HG02885 (cell line): Measurements from ENCODE around the gene LCN9.

ENCODE experiments used
- ATAC-seq: cut with Tn5 transposase; IDR thresholded peaks from one replicate; pipeline ENCODE4 v1.9.1; 2021; ENCODE audit warnings: mild to moderate bottlenecking; ENCODE audit not compliant: unreplicated experiment, poor library complexity

Gene LCN9

DNA sequence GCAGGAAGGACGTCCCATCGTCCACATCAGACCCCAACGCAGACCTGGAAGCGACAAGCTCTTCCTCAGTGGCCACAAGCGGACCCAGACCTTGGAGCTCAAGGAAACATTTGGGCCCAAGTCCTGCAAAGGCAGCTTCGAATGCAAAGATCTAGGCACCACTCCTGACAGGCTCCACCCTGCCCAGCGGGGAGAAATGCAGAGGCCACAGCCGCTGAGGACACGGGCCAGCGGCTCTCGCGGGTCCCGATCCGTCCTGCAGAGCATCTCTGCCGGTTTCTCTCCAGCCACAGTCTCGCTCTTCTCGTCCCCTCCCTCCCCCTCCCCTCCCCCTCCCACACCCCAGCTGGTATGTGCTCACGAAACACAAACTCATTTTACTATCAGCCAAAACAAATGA lies 31.3 kb downstream of the LCN9 start:
- ATAC-seq, result no peak

DNA sequence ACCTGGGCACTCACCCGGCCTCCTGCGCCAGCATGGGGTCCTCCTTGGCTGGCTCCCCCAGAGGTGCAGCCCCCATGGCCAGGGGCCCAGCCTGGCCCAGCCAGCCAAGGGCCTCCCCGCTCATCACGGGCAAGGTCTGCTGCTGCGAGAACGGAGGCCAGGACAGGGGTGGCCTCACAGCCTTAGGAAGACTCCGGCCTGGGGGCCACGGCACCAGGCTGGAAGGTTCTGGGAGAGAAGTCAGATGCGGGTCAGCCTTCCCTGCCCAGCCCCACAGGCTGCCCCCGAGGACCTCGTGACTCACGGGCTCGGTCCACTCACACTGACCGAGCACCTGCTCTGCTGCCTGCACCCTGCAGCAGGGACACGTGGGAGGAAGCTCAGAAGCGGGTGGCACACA lies 31.9 kb downstream of the LCN9 start:
- ATAC-seq, result no peak

DNA sequence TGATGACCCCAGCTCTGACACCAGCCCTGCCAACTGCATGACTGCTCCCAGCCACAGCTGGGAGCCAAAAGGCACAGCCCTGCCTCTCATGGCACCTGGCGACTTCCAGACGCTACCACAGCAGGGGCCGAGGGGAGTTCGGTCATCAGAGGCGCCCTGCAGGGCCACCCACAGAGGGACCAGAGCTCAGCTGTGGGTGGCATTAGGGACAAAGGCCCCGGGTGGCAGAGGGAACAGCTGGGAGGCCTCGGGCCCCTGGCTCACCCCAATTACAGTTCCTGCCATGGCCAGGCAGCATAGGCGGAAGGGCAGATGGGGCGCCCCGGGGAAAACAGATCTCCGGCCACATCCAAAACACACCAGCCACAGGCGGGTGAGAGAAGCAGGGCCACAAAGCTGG lies 32.5 kb downstream of the LCN9 start:
- no peak for ATAC-seq

DNA sequence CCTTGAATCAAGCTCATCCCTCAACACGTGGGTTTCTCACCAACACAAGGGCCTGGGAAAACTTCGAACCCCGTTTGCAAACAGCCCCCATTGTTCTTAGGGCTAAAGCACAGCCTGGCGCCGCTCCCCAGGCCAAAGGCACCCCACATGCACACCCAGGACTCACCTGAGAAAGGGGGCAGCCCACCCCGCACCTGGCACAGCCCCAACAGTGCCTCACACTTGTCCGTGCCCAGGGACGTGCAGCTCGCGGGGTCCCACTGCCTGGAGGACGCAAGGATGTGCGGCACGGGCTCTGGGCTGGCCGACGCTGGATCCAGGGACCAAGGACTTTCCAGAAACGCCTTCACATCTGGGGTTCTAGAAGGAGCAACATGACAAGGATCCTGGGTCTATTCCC lies 33.3 kb downstream of the LCN9 start:
- no peak for ATAC-seq

DNA sequence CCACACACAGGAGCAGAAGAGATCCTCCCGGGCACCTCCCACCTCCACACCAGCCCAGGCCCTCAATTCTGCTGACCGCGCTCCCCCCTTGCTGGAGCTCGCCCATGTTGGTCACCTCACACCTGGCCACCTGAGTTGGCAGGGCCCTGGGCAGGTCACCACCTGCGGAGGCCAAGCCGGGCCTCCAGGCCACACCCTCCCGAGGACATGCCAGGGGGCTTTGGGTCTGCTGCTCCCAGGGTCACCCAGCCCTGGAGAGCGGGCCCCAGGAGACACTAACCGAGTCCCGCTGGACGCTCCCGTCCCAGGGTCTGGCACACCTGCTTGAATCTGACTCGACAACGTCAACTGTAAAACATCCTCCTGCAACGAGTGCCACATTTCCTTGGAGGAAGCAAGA lies 34.1 kb downstream of the LCN9 start:
- no peak for ATAC-seq

DNA sequence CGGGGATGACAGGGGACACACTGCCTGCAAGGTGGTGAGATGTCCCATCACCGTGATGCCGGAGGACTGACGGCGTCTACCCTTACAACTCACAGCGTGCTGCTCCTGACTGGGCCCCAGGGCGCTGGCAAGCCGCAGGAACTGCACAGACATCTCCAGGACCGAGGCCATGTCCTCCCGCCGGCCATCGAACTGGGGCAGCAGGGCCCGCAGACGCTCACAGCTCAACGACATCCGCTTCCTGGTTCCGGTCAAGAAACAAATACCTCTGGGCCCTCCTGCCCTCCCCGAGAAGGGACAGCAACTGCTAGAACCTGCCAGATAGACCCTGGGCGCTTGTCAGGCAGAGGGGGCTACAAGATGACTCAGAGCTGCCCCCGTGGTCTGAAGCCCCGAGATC lies 35.1 kb downstream of the LCN9 start:
- no peak for ATAC-seq

DNA sequence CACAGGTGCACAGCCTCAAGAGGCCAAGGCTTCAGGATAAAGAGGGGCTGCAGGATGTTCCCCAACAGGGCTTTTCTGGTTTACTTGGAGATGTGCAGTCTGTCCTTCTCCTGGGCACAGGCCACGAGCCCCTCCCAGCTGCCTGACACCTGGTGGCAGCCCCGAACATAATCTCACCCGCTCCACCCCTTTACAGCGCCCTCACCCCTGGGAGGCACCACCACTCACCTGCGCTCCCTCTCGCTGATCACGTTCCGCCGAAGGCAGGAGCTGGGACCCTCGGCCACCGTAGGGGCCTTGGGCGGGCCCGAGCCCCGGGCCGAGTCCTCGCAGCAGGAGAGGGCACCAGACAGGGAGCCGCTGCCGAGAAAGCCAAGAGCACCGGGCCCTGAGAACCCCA lies 35.7 kb downstream of the LCN9 start:
- no peak for ATAC-seq

DNA sequence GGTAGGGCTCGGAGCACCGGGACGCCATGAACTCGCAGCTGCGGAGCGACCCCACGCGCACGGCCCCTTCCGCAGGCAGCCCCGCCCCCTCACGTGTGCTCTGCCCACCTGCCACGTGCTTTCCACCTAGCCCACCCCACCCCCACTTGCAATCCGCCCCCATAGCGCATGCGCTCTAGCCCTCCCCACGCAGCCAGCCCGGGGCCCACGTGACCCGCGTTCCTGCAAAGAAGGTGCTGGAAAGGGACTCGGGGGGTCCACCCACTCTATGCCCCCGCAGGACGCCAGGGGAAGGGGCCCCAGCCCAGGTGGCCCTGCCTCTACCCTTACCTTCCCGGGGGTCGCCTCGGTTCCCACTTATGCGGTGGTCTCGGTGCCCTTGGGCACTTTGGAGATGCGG lies 36.3 kb downstream of the LCN9 start, which contains the start of gene SOHLH1:
TSS of gene SOHLH1 (minus strand) at position 42 of the 400 bp plus-strand sequence. CDS start at position 28, 14 bp downstream.
- no peak for ATAC-seq

DNA sequence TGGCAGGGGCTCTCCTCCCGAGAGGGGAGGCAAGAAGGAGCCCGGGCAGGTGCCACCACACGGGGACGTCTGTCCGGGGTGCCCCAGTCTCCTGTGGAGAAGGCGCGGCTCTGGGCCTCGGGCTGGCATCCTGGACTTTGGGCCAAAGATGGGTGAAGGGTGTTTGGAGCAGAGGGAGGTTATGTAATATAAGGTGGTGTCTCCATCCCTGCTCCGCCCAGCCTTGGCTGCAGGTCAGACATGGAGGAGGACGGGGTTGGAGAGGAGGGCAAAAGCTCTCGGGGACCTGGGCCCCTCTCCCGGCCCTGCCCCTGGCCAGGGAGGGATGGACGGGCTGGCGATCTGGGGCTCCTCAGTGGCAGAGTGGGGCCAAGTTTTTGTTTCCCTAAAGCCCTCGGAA lies 37.4 kb downstream of the LCN9 start:
- ATAC-seq, result no peak

DNA sequence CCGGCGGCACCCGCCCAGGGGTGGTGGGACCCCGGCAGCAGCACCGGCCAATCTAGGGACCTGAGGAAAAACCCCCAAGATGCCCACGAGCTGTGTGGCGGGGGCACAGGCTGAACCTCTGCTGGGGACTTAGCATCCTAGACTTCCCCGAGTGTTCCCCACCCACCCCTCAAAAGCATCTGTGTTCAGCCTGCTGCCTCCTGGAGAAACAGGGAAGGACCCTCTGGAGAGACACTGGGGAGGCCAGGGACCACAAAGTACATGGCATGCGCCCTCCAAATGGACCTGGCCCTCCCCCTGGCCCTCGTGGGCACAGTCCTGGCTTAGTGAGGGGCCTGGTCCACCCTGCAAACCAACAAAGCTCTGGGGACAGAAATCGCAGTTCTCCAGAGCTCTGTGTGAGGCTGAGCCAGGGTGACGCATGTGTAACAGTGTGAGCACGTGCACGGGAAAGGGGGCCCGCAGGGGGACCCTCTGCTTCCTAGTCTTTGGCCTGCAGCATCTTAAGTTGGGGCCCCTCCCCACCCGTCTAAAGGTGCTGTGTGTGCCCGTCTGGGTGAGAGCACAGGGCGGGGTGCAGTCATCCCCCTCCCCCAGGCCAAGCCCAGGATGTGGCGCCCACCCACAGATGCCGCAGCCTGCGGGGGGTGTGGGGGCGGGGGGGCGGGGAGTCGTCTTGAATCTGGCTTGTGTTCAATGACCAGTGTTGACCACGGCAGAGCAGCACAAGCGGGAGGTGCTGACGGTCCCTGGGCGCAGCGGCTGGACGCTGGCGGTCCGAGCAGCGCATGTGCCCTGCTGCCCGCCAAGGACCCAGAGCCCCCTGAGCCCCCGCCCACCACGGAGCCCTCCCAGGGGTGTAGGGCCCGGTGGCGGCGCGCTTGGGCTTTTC lies 38.2 kb downstream of the LCN9 start:
- ATAC-seq, result no peak

DNA sequence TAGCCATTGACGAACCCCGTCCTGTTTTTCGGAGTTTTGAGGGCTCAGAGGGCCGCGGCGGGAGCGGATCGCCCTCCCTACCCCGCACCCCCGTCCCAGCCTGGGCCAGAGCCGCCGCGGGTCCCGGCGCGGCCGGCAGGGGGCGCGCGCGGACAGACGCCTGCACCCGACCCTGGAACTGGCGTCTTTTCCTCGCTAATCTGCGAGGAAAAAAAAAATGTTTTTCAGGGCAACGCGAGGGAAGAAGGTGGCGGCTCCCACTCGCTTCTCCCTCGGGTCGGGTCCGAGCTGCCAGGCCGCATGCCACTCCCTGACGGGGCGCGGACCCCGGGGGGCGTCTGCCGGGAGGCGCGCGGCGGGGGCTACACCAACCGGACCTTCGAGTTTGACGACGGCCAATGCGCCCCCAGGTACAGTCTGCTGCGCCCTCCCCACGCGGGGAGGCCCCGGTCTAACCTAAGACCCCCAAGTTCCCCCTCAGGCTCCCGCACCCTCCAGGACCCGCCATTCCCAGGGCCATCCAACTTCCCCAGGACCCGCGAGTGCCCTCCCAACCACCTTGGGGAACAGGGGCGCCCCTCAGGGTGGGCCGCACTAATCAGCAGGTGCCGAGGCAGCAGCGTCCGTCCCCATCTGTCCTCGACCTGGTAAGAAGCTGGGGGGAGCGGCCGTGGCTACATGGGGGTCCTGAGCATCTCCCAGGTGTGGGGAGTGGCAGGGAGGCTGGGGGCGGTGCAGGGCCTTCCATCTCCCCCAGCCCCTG lies 39.0 kb downstream of the LCN9 start, which contains the start of gene KCNT1:
TSS of gene KCNT1 (plus strand) at position 227 of the 763 bp plus-strand sequence. CDS start at position 301, 74 bp downstream.
- ATAC-seq, result no peak

DNA sequence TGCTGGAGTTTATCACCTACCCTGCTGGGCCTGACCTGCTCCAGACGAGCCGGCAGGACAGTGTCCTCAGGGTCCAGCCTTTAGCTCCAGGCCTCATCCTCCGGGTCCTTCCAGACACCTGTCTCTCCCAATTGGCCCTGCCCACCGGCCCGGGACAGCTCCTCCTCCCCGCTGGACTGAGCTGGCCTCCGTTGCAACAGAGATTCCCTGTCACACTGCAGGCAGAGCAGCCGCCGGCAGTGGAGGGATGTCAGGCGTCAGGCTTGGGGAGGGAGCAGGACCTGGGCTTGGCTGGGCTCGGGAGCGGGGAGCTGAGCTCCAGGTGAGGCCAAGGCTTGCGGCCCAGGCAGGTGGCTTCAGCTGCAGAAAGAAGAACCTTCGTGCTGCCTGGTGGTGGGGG lies 40.6 kb downstream of the LCN9 start:
- ATAC-seq, result no peak

DNA sequence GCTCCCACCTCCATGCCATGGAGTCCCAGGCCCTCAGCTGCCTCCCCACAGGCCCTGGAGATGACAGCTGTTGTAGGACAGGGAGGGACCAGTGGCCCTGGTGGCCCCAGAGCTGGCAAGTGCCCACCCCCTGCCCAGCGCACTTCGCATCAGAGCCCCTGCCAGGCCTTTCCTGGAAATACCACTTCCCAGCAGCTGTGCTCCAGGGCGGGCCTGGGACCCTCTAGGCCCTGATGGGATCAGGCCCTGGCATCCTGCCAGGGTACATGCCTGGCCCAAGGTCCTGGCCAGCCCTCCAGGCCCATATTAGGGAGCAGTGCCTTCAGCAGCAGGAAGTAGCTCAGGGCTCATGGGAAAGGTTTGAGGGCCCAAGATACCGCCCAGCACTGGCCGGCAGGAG lies 41.4 kb downstream of the LCN9 start:
- no peak for ATAC-seq

DNA sequence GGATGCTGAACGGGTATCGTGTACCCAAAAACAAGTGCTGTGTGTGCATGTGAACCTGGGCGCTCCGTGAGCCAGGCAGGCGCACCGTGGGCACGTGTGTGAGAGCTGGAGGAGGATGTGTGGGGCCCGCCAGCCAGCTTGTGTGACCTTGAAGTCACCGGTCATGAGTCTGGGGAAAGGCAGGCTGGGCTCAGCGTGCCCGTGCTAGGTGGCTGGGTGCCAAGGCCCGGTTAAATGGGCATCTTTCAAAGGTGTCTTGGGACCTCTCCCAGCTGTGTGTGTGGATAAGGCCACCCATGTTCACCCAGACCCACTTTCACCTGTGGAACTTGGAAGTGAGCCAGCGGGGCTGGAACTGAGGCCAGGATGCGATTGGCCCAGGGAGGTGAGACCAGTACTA lies 42.3 kb downstream of the LCN9 start:
- ATAC-seq, result no peak

DNA sequence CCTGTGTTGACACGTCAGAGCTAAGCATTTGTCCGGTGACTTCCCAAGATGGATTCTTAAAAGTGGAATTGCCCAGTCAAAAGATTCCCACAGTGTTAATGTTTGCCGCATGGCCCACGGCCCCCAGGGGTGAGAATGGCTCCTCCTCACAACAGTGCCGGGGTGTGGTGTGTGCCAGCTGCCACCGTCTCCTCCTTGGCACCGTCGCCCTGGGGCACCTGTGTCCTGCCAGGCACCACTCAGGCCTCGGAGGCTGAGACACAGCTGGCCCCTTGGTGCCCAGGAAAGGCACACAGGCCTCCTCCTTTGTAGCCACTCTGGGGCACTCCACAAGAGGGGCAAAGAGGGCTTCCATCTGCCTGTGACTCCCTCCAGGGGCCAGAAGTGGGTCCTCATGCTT lies 43.2 kb downstream of the LCN9 start:
- ATAC-seq, result no peak

DNA sequence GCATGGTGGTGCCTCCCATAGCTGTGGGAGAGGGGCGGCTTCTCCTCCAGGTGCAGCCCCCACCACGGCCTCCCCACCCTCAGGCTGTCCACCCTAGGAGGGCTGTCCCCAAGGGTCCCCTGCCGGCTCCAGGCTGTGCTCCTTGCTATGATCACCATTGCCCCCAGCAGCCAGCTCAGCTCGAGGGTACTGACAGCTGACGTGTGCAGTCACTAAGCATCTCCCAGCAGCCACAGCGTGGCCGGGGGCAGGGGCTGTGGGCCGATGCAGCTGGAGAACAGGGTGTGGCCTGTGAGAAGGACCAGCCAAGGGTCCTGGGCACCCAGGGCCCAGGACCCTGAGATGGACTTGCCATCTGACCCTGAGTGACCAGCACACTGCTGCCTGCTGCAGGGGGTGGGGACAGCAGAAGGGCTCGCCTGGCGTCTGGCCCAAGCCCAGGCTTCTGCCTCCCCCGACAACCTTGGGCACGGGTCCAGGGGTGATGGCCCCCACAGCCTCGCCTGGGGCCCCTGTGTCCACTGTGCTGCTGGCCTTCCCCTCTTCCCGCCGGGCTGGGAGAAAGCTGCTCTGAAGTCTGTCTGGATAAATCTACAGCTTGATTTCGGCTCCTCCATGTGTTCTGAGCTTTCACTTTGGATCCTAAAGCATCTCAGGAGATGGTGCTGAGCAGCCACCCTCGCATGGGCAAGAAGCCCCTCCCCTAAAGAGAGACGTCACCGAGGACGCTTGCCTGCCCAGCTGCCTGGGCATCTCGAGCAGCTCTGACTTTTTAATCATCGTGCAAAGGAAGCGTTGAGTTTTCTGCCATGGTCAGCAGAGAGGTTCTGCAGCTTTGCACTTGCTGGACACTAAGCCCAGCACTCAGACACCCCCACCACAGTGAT lies 44.4 kb downstream of the LCN9 start:
- no peak for ATAC-seq

DNA sequence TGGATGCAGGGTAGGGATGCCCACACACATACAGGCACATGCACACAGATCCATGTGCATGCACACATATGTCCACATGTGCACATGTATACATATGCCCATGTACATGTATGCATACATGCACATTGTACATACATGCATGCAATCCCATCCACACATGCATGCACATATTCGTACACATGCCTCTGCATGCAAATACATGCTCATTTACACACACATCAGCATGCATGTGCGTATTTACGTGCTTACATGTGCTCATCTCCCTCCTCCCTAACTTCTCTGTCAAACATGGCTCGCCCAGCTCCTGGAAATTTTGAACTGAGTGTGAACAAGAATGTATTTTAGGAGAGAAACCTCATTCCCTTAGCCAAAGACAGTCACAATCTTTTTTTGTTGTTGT lies 45.1 kb downstream of the LCN9 start:
- ATAC-seq, result no peak

DNA sequence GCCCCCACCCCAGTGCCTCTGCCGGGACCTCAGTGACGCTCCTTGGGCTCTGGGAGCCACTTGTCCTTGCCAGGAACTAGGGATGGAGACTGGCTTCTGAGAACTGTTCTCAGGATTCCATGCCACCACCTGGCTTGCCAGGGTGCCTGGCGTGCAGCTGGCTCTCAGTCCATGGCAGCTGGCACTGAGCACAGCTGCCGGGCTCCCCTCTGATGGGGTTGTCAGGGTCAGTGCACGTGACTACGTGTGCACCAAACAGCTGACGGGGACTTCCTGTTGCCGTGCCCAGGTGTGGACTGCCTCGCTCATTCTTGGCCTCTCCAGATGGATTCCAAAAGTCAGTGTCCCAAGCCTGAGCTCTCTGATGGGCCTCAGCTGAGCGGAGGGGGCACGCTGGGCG lies 48.3 kb downstream of the LCN9 start:
- no peak for ATAC-seq

DNA sequence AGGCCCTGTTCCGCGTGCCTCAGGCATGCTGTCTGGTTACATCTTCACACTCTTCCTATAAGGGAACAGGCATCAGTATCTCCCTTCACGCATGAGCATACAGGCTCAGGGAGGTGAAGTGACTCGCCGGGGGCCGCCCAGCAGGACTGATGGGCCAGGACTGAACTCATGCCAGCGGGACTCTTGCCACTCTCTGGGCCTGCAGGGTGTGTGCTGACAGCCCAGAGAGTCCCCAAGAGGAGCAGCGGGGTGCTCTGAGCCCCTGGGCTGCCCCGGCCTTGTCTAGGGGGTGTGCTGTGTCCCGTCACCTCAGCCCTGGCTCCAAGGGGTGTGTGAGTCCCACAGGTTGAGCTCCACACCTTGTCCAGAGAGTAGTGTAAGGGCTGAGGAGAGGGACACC lies 48.8 kb downstream of the LCN9 start:
- no peak for ATAC-seq

DNA sequence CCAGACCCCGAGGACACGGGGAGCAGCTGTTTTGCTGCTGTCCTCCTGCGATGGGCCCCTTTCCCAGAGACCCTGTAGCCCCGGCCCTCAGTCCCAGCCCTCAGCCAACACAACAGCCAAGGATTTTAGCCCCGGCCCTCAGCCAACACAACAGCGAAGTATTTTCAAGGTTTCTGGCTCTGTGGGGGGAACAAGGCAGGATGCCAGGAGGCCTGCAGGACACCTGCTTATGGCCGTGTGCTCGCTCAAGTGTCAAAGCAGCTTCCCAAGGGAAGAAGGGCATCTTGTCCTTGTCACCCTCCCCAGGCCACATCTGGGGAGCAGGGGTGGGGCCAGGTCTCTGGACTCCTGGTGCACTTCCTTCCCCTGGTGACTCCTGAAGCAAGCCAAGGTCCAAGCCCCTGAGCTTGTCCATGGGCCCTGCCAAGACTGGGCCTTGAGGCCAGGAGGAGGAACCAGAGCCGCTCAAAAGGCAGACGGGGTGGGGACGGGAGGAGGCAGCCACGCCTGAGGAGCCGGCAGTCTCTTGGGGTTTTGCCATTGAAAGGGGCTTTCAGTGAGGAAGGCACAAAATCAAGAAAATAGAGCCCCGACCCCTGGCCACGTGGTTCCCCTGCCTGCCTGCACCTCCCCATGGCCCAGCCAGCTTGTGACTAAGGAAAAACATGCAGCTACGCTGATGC lies 49.6 kb downstream of the LCN9 start:
- ATAC-seq, result no peak
